Measurements from ENCODE around the gene CERT1.
"Not testable (repeated sequence)": the region's sequence is repeated elsewhere in the genome, so short reads cannot be mapped to it uniquely, and the experiment has no call there.

CERT1 gene

GRCh38 chr5:75340714-75341478, 170.5 kb downstream of the CERT1 start:
- no peak for TF ChIP-seq YY1 (IDR thresholded peaks at IDR 0.05; ENCODE audit: insufficient read depth, insufficient read length)
- TF ChIP-seq SUZ12 (IDR thresholded peaks at IDR 0.05; ENCODE audit: extremely low read depth, insufficient read depth, insufficient read length), result no peak
- no peak for TF ChIP-seq ZNF274 (IDR thresholded peaks at IDR 0.05; ENCODE audit: low read depth, low read length)

GRCh38 chr5:75338408-75338807, 173.0 kb downstream of the CERT1 start:
- Histone ChIP-seq H3K9ac (ENCODE audit: insufficient read length, low read depth) (peak overlapping the region; percentile 98), H3K27me3 (ENCODE audit: insufficient read depth, insufficient read length) (no peaks in the 10 kb centered on the region), H3K36me3 (ENCODE audit: insufficient read depth, insufficient read length, low read length) (peaks cover 24% of the 10 kb centered on the region), H3K9me3 (ENCODE audit: insufficient read depth, low read length) (no peaks in the 10 kb centered on the region), H3K4me1 (ENCODE audit: insufficient read depth, insufficient read length) (no peaks in the 10 kb centered on the region), H3K4me3 (ENCODE audit: insufficient read length, low read depth) (peak overlapping the region; percentile 94)
- no peak for TF ChIP-seq ZNF274 (IDR thresholded peaks at IDR 0.05; ENCODE audit: low read depth, low read length)
- no peak for TF ChIP-seq SUZ12 (IDR thresholded peaks at IDR 0.05; ENCODE audit: extremely low read depth, insufficient read depth, insufficient read length)
- no peak for TF ChIP-seq YY1 (IDR thresholded peaks at IDR 0.05; ENCODE audit: insufficient read depth, insufficient read length)
- DNase-seq (ENCODE audit: low read depth, low spot score), result no peak

More at GRCh38 chr5:75340714-75341478, 170.5 kb downstream of the CERT1 start:
- peak overlapping the region; percentile 19 for H3K4me3 ChIP-seq (ENCODE audit: insufficient read length, low read depth)
- no peaks in the 10 kb centered on the region for H3K4me1 ChIP-seq (ENCODE audit: insufficient read depth, insufficient read length)
- no peak for DNase-seq (ENCODE audit: low read depth, low spot score)
- H3K9me3 ChIP-seq (ENCODE audit: insufficient read depth, low read length), result no peaks in the 10 kb centered on the region
- H3K9ac ChIP-seq (ENCODE audit: insufficient read length, low read depth), result peak overlapping the region; percentile 21
- no peaks in the 10 kb centered on the region for H3K27me3 ChIP-seq (ENCODE audit: insufficient read depth, insufficient read length)
- H3K36me3 ChIP-seq (ENCODE audit: insufficient read depth, insufficient read length, low read length), result peaks cover 46% of the 10 kb centered on the region

- peak overlapping the region; percentile 94 for H3K4me3 ChIP-seq (ENCODE audit: insufficient read length, low read depth)
- TF ChIP-seq ZNF274 (IDR thresholded peaks at IDR 0.05; ENCODE audit: low read depth, low read length) (no peak), SUZ12 (IDR thresholded peaks at IDR 0.05; ENCODE audit: extremely low read depth, insufficient read depth, insufficient read length) (no peak), YY1 (IDR thresholded peaks at IDR 0.05; ENCODE audit: insufficient read depth, insufficient read length) (no peak)
- DNase-seq (ENCODE audit: low read depth, low spot score), result no peak
These were observed 173.9 kb downstream of the CERT1 start for GRCh38 chr5:75337366-75338021.

GRCh38 chr5:75336615-75337336, 174.7 kb downstream of the CERT1 start, which contains the start of gene HMGCR:
Gene HMGCR, plus strand, starts transcription at chr5:75337220. Its CDS starts 5,386 bp downstream, at chr5:75342606.
- Histone ChIP-seq H3K4me3 (ENCODE audit: insufficient read length, low read depth) (peak within 1 kb of the TSS; percentile 94), H3K36me3 (ENCODE audit: insufficient read depth, insufficient read length, low read length) (peaks cover 14% of the 10 kb centered on the region), H3K9me3 (ENCODE audit: insufficient read depth, low read length) (no peaks in the 10 kb centered on the region), H3K27me3 (ENCODE audit: insufficient read depth, insufficient read length) (no peaks in the 10 kb centered on the region), H3K9ac (ENCODE audit: insufficient read length, low read depth) (peak within 1 kb of the TSS; percentile 98), H3K4me1 (ENCODE audit: insufficient read depth, insufficient read length) (no peaks in the 10 kb centered on the region)
- TF ChIP-seq YY1 (IDR thresholded peaks at IDR 0.05; ENCODE audit: insufficient read depth, insufficient read length) (no peak), ZNF274 (IDR thresholded peaks at IDR 0.05; ENCODE audit: low read depth, low read length) (no peak), SUZ12 (IDR thresholded peaks at IDR 0.05; ENCODE audit: extremely low read depth, insufficient read depth, insufficient read length) (no peak)
- peak; percentile 96 for DNase-seq (ENCODE audit: low read depth, low spot score)

More at GRCh38 chr5:75337366-75338021, 173.9 kb downstream of the CERT1 start:
- Histone ChIP-seq H3K9me3 (ENCODE audit: insufficient read depth, low read length) (no peaks in the 10 kb centered on the region), H3K36me3 (ENCODE audit: insufficient read depth, insufficient read length, low read length) (peaks cover 18% of the 10 kb centered on the region), H3K9ac (ENCODE audit: insufficient read length, low read depth) (peak overlapping the region; percentile 98), H3K27me3 (ENCODE audit: insufficient read depth, insufficient read length) (no peaks in the 10 kb centered on the region), H3K4me1 (ENCODE audit: insufficient read depth, insufficient read length) (no peaks in the 10 kb centered on the region)

- H3K9me3 ChIP-seq (ENCODE audit: insufficient read depth, low read length), result no peaks in the 10 kb centered on the region
- H3K27me3 ChIP-seq (ENCODE audit: insufficient read depth, insufficient read length), result no peaks in the 10 kb centered on the region
- no peak for DNase-seq (ENCODE audit: low read depth, low spot score)
- peaks cover 14% of the 10 kb centered on the region for H3K36me3 ChIP-seq (ENCODE audit: insufficient read depth, insufficient read length, low read length)
- H3K4me3 ChIP-seq (ENCODE audit: insufficient read length, low read depth), result peak overlapping the region; percentile 42
- H3K9ac ChIP-seq (ENCODE audit: insufficient read length, low read depth), result peak overlapping the region; percentile 74
- no peaks in the 10 kb centered on the region for H3K4me1 ChIP-seq (ENCODE audit: insufficient read depth, insufficient read length)
- TF ChIP-seq ZNF274 (IDR thresholded peaks at IDR 0.05; ENCODE audit: low read depth, low read length) (no peak), YY1 (IDR thresholded peaks at IDR 0.05; ENCODE audit: insufficient read depth, insufficient read length) (no peak), SUZ12 (IDR thresholded peaks at IDR 0.05; ENCODE audit: extremely low read depth, insufficient read depth, insufficient read length) (no peak)
These were observed 175.3 kb downstream of the CERT1 start for GRCh38 chr5:75335952-75336614.

- Histone ChIP-seq H3K4me3 (ENCODE audit: insufficient read length, low read depth) (no peak overlapping the region), H3K4me1 (ENCODE audit: insufficient read depth, insufficient read length) (no peaks in the 10 kb centered on the region), H3K9ac (ENCODE audit: insufficient read length, low read depth) (no peak overlapping the region), H3K27me3 (ENCODE audit: insufficient read depth, insufficient read length) (no peaks in the 10 kb centered on the region), H3K9me3 (ENCODE audit: insufficient read depth, low read length) (no peaks in the 10 kb centered on the region), H3K36me3 (ENCODE audit: insufficient read depth, insufficient read length, low read length) (peaks cover 10% of the 10 kb centered on the region)
- no peak for TF ChIP-seq YY1 (IDR thresholded peaks at IDR 0.05; ENCODE audit: insufficient read depth, insufficient read length)
- TF ChIP-seq SUZ12 (IDR thresholded peaks at IDR 0.05; ENCODE audit: extremely low read depth, insufficient read depth, insufficient read length), result no peak
- TF ChIP-seq ZNF274 (IDR thresholded peaks at IDR 0.05; ENCODE audit: low read depth, low read length), result no peak
- DNase-seq (ENCODE audit: low read depth, low spot score), result no peak
These were observed 175.9 kb downstream of the CERT1 start for GRCh38 chr5:75335486-75335885.

- not testable (repeated sequence) for H3K36me3 ChIP-seq (ENCODE audit: insufficient read depth, insufficient read length, low read length); H3K27me3 ChIP-seq (ENCODE audit: insufficient read depth, insufficient read length); H3K9ac ChIP-seq (ENCODE audit: insufficient read length, low read depth); DNase-seq (ENCODE audit: low read depth, low spot score); H3K4me1 ChIP-seq (ENCODE audit: insufficient read depth, insufficient read length); H3K4me3 ChIP-seq (ENCODE audit: insufficient read length, low read depth); H3K9me3 ChIP-seq (ENCODE audit: insufficient read depth, low read length)
These were observed 177.0 kb downstream of the CERT1 start for GRCh38 chr5:75334413-75334812.

- not testable (repeated sequence) for H3K9ac ChIP-seq (ENCODE audit: insufficient read length, low read depth); H3K9me3 ChIP-seq (ENCODE audit: insufficient read depth, low read length); DNase-seq (ENCODE audit: low read depth, low spot score); H3K4me3 ChIP-seq (ENCODE audit: insufficient read length, low read depth); H3K27me3 ChIP-seq (ENCODE audit: insufficient read depth, insufficient read length); H3K4me1 ChIP-seq (ENCODE audit: insufficient read depth, insufficient read length); H3K36me3 ChIP-seq (ENCODE audit: insufficient read depth, insufficient read length, low read length)
These were observed 177.7 kb downstream of the CERT1 start for GRCh38 chr5:75333759-75334158.

Data from NT2/D1 (cell line).